DND-41 (cell line): ENCODE results near the gene LRRFIP2.

Source experiments
- ATAC-seq: fragments of 200-7000 bp; cut with Tn5 transposase; 3 replicates; pipeline ENCODE4 v1.9.1; 2021; ENCODE audit warnings: low read depth; ENCODE audit not compliant: insufficient read depth
- DNase-seq: peaks from one replicate; pipeline ENCODE4 v3.0.0-alpha.2; 2020
- H2AFZ ChIP-seq: 2 replicates; pipeline ENCODE4 v1.6.0; 2012; ENCODE audit warnings: low read depth, low read length
- H3K27ac ChIP-seq: 2 replicates; pipeline ENCODE4 v1.5.1; 2012; ENCODE audit warnings: low read length, inconsistent platforms
- H3K27me3 ChIP-seq: fragments of 200-600 bp; sonication (generic); 2 replicates; pipeline ENCODE4 v1.6.0; 2012; ENCODE audit warnings: low read length, mild to moderate bottlenecking, inconsistent platforms; ENCODE audit not compliant: insufficient read depth, poor library complexity
- H3K36me3 ChIP-seq: 2 replicates; pipeline ENCODE4 v1.5.1; 2012; ENCODE audit warnings: low read length, inconsistent platforms; ENCODE audit not compliant: insufficient read depth
- H3K4me1 ChIP-seq: 2 replicates; pipeline ENCODE4 v1.5.1; 2012; ENCODE audit warnings: mild to moderate bottlenecking, low read length; ENCODE audit not compliant: insufficient read depth
- H3K4me2 ChIP-seq: 2 replicates; pipeline ENCODE4 v1.6.0; 2012; ENCODE audit warnings: mild to moderate bottlenecking, moderate library complexity, low read length, inconsistent platforms; ENCODE audit not compliant: insufficient read depth
- H3K4me3 ChIP-seq, 2 experiments: fragments of 200-600 bp in 1 of 2; shearing (Covaris generic) in 1 of 2; 2 replicates each; pipeline ENCODE4 v1.5.1; 2012 to 2016; ENCODE audit warnings: inconsistent platforms in 2 of 2, low read length in 2 of 2, mild to moderate bottlenecking in 2 of 2, low read depth in 1 of 2, moderate library complexity in 1 of 2
- H3K79me2 ChIP-seq: 2 replicates; pipeline ENCODE4 v1.6.0; 2012; ENCODE audit warnings: low read length, inconsistent platforms; ENCODE audit not compliant: insufficient read depth
- H3K9ac ChIP-seq: 2 replicates; pipeline ENCODE4 v1.6.0; 2012; ENCODE audit warnings: low read depth, mild to moderate bottlenecking, inconsistent platforms, low read length, moderate library complexity
- H3K9me3 ChIP-seq: 2 replicates; pipeline ENCODE4 v1.5.1; 2012; ENCODE audit warnings: low read length, moderate library complexity, mild to moderate bottlenecking, inconsistent platforms; ENCODE audit not compliant: insufficient read depth, severe bottlenecking
- H4K20me1 ChIP-seq: 2 replicates; pipeline ENCODE4 v1.6.0; 2012; ENCODE audit warnings: low read length; ENCODE audit not compliant: insufficient read depth
- CTCF ChIP-seq: IDR thresholded peaks from 2 replicates; pipeline ENCODE4 v1.5.1; 2012; ENCODE audit warnings: borderline replicate concordance, low read length, moderate library complexity, mild to moderate bottlenecking; ENCODE audit not compliant: poor library complexity, severe bottlenecking; ENCODE audit errors: extremely low read depth
- EZH2 ChIP-seq: IDR thresholded peaks from 3 replicates; pipeline ENCODE4 v1.6.1; 2012; ENCODE audit warnings: borderline replicate concordance, low read depth, mild to moderate bottlenecking, moderate library complexity, low read length, inconsistent platforms; ENCODE audit not compliant: severe bottlenecking

The LRRFIP2 gene

GRCh38 chr3:37155782-37156181 is 18.6 kb downstream of the LRRFIP2 start:
- Histone ChIP-seq H4K20me1 (no peaks in the 10 kb centered on the region), H3K9me3 (no peaks in the 10 kb centered on the region), H2AFZ (no peak overlapping the region), H3K79me2 (peaks cover 9% of the 10 kb centered on the region; the same call in 1 of the 2 replicates), H3K4me2 (no peak overlapping the region), H3K4me3 (no peak overlapping the region), H3K36me3 (peaks cover 15% of the 10 kb centered on the region; the same call in 1 of the 2 replicates), H3K27me3 (no peaks in the 10 kb centered on the region), H3K9ac (no peak overlapping the region), H3K27ac (peak overlapping the region; percentile 72), H3K4me1 (peaks cover 19% of the 10 kb centered on the region)
- ATAC-seq (no peak), DNase-seq (no peak)
- no peak for TF ChIP-seq CTCF
- no peak for TF ChIP-seq EZH2

- H3K27ac ChIP-seq = peak overlapping the region; percentile 72
- 0 out of 2 replicates have a peak overlapping the region, but pooled peaks have one; percentile 9 for H3K4me2 ChIP-seq
- ATAC-seq (peak; percentile 94), DNase-seq (no peak)
- peaks cover 19% of the 10 kb centered on the region for H3K4me1 ChIP-seq
- H3K9me3 ChIP-seq = no peaks in the 10 kb centered on the region
- peak overlapping the region; percentile 7 for H2AFZ ChIP-seq
- TF ChIP-seq CTCF (no peak), EZH2 (no peak)
- no peaks in the 10 kb centered on the region for H3K27me3 ChIP-seq
- H3K79me2 ChIP-seq = peaks cover 9% of the 10 kb centered on the region; the same call in 1 of the 2 replicates
- H4K20me1 ChIP-seq = no peaks in the 10 kb centered on the region
- H3K9ac ChIP-seq = no peak overlapping the region; the same call in 1 of the 2 replicates
- H3K4me3 ChIP-seq = no peak overlapping the region
- H3K36me3 ChIP-seq = peaks cover 11% of the 10 kb centered on the region; the same call in 1 of the 2 replicates
These were observed 19.6 kb downstream of the LRRFIP2 start for GRCh38 chr3:37154668-37155314.

GRCh38 chr3:37150621-37151020 is 23.8 kb downstream of the LRRFIP2 start:
- Histone ChIP-seq H2AFZ (no peak overlapping the region), H3K36me3 (peaks cover 31% of the 10 kb centered on the region), H3K4me1 (peaks cover 14% of the 10 kb centered on the region), H3K4me2 (no peak overlapping the region), H4K20me1 (no peaks in the 10 kb centered on the region), H3K4me3 (no peak overlapping the region), H3K27ac (no peak overlapping the region), H3K27me3 (no peaks in the 10 kb centered on the region), H3K79me2 (peaks cover 4% of the 10 kb centered on the region; the same call in 1 of the 2 replicates), H3K9ac (no peak overlapping the region), H3K9me3 (no peaks in the 10 kb centered on the region)
- ATAC-seq (no peak), DNase-seq (no peak)
- TF ChIP-seq CTCF (no peak), EZH2 (no peak)
